NB4 (cell line): ENCODE measurements around the gene ARHGAP22.

Experiments used
- CTCF ChIP-seq: IDR thresholded peaks from one replicate; pipeline ENCODE4 v1.5.1; 2012; ENCODE audit warnings: low read depth, low read length
- MYC ChIP-seq: IDR thresholded peaks from 2 replicates; pipeline ENCODE4 v1.6.1; 2011; ENCODE audit warnings: low read depth, low read length
- POLR2A ChIP-seq: IDR thresholded peaks from 2 replicates; pipeline ENCODE4 v1.6.1; 2011; ENCODE audit warnings: mild to moderate bottlenecking; ENCODE audit not compliant: insufficient read length; ENCODE audit errors: extremely low read depth
- TF ChIP-seq, protein P1 (sequence below): IDR thresholded peaks from 2 replicates; pipeline ENCODE4 v1.6.1; 2011; ENCODE audit warnings: low read depth, low read length

- TF ChIP-seq POLR2A = no peak
- no peak for TF ChIP-seq CTCF
- no peak for TF ChIP-seq MYC
- TF ChIP-seq, protein P1, sequence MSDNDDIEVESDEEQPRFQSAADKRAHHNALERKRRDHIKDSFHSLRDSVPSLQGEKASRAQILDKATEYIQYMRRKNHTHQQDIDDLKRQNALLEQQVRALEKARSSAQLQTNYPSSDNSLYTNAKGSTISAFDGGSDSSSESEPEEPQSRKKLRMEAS = no peak
Observed at GRCh38 chr10:48419714-48420113, 185.2 kb downstream of the ARHGAP22 start.
